OCI-LY3 (cell line): ENCODE results near the gene MYO5B.

Experiments used
- H2AFZ ChIP-seq: fragments of 200-600, 300-600 bp; shearing (Covaris generic); 2 replicates; pipeline ENCODE4 v1.6.0; 2014; ENCODE audit warnings: antibody characterized with exemption, low read depth, low read length
- H3K27ac ChIP-seq: fragments of 200-600, 300-600 bp; sonication (generic); 2 replicates; pipeline ENCODE4 v1.5.1; 2014; ENCODE audit warnings: mild to moderate bottlenecking, low read length, moderate library complexity, mixed read lengths
- H3K27me3 ChIP-seq: fragments of 200-600, 300-600 bp; sonication (generic); 2 replicates; pipeline ENCODE4 v1.6.1; 2014; ENCODE audit warnings: low read depth, low read length, mixed read lengths
- H3K36me3 ChIP-seq: fragments of 200-600, 300-600 bp; sonication (generic); replicated peaks from 2 replicates; pipeline ENCODE3; 2014; ENCODE audit warnings: low read depth, low read length, mixed read lengths
- H3K4me1 ChIP-seq: fragments of 300-600, 200-600 bp; sonication (generic); 2 replicates; pipeline ENCODE4 v1.6.1; 2014; ENCODE audit warnings: low read length, mixed read lengths
- H3K4me2 ChIP-seq: fragments of 200-600, 300-600 bp; sonication (generic); 2 replicates; pipeline ENCODE4 v1.6.1; 2014; ENCODE audit warnings: low read length, mixed read lengths
- H3K4me3 ChIP-seq: fragments of 300-600, 200-600 bp; sonication (generic); 2 replicates; pipeline ENCODE4 v1.5.1; 2014; ENCODE audit warnings: antibody characterized with exemption, mild to moderate bottlenecking, low read length, moderate library complexity
- H3K79me2 ChIP-seq: fragments of 300-600, 200-600 bp; shearing (Covaris generic); 2 replicates; pipeline ENCODE4 v1.6.1; 2014; ENCODE audit warnings: mild to moderate bottlenecking, low read length, mixed read lengths
- H3K9ac ChIP-seq: fragments of 300-600, 200-600 bp; shearing (Covaris generic); 2 replicates; pipeline ENCODE4 v1.6.0; 2014; ENCODE audit warnings: mild to moderate bottlenecking, low read length, moderate library complexity
- H3K9me3 ChIP-seq: fragments of 200-600, 300-600 bp; shearing (Covaris generic); 2 replicates; pipeline ENCODE4 v1.6.1; 2014; ENCODE audit warnings: low read length, mixed read lengths; ENCODE audit not compliant: insufficient read depth
- H4K20me1 ChIP-seq: fragments of 200-600, 300-600 bp; sonication (generic); 2 replicates; pipeline ENCODE4 v1.6.1; 2016; ENCODE audit warnings: low read length, mixed read lengths; ENCODE audit not compliant: insufficient read depth
- EZH2phosphoT487 ChIP-seq: fragments of 200-600 bp; shearing (Covaris generic); IDR thresholded peaks from 2 replicates; pipeline ENCODE4 v1.6.1; 2018; ENCODE audit warnings: antibody characterized with exemption, mixed run types, low read depth
- TF ChIP-seq, protein P1 (sequence below): fragments of 200-600, 300-600 bp; sonication (generic); IDR thresholded peaks from 2 replicates; pipeline ENCODE4 v1.5.1; 2014; ENCODE audit warnings: antibody characterized with exemption, low read length, low read depth

MYO5B gene

GRCh38 chr18:49963217-49963616 is 231.7 kb downstream of the MYO5B start:
- Histone ChIP-seq H3K36me3 (no peaks in the 10 kb centered on the region), H3K27me3 (peaks cover 23% of the 10 kb centered on the region), H3K4me2 (no peak overlapping the region), H3K4me1 (peaks cover 24% of the 10 kb centered on the region), H3K79me2 (no peaks in the 10 kb centered on the region), H3K27ac (no peak overlapping the region), H4K20me1 (no peaks in the 10 kb centered on the region), H3K4me3 (no peak overlapping the region), H3K9me3 (no peaks in the 10 kb centered on the region), H3K9ac (no peak overlapping the region), H2AFZ (no peak overlapping the region)
- no peak for TF ChIP-seq EZH2phosphoT487
- TF ChIP-seq, protein P1, sequence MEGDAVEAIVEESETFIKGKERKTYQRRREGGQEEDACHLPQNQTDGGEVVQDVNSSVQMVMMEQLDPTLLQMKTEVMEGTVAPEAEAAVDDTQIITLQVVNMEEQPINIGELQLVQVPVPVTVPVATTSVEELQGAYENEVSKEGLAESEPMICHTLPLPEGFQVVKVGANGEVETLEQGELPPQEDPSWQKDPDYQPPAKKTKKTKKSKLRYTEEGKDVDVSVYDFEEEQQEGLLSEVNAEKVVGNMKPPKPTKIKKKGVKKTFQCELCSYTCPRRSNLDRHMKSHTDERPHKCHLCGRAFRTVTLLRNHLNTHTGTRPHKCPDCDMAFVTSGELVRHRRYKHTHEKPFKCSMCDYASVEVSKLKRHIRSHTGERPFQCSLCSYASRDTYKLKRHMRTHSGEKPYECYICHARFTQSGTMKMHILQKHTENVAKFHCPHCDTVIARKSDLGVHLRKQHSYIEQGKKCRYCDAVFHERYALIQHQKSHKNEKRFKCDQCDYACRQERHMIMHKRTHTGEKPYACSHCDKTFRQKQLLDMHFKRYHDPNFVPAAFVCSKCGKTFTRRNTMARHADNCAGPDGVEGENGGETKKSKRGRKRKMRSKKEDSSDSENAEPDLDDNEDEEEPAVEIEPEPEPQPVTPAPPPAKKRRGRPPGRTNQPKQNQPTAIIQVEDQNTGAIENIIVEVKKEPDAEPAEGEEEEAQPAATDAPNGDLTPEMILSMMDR, result no peak

- Histone ChIP-seq H3K27ac (no peak overlapping the region), H2AFZ (no peak overlapping the region), H3K36me3 (no peaks in the 10 kb centered on the region), H3K4me1 (peaks cover 8% of the 10 kb centered on the region), H3K79me2 (no peaks in the 10 kb centered on the region), H4K20me1 (no peaks in the 10 kb centered on the region), H3K4me2 (no peak overlapping the region), H3K27me3 (peaks cover 23% of the 10 kb centered on the region), H3K4me3 (no peak overlapping the region), H3K9ac (no peak overlapping the region), H3K9me3 (no peaks in the 10 kb centered on the region)
- no peak for TF ChIP-seq EZH2phosphoT487
- TF ChIP-seq, protein P1, result no peak
These were observed 233.7 kb downstream of the MYO5B start for GRCh38 chr18:49961271-49961670.

DNA sequence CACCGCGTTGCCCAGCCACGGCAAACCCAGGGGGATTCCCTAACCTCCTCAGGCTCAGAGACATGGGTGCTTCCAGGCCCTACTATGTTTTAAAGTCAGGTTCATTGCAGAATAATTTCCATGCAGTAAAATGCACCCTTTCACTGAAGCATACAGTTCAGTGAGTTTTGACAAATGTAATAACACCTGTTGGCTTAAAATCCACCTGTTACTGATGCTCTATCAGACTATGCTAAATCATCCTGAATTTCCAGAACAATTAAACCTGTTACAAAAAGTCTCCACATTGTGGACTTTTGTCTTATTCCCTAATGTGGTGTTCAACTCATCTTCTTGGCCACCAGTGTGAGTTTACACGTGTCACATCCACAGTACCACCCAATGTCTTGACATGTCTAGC is 234.6 kb downstream of the MYO5B start:
- Histone ChIP-seq H3K27ac (no peak overlapping the region), H3K36me3 (no peaks in the 10 kb centered on the region), H4K20me1 (no peaks in the 10 kb centered on the region), H3K4me2 (no peak overlapping the region), H3K9ac (no peak overlapping the region), H3K4me1 (peaks cover 5% of the 10 kb centered on the region; the same call in 1 of the 2 replicates), H2AFZ (no peak overlapping the region), H3K9me3 (no peaks in the 10 kb centered on the region), H3K79me2 (no peaks in the 10 kb centered on the region), H3K4me3 (no peak overlapping the region), H3K27me3 (peaks cover 27% of the 10 kb centered on the region)
- TF ChIP-seq, protein P1, result no peak
- TF ChIP-seq EZH2phosphoT487, result no peak

- H2AFZ ChIP-seq, result no peak overlapping the region
- H3K27me3 ChIP-seq, result peaks cover 39% of the 10 kb centered on the region
- no peak overlapping the region for H3K9ac ChIP-seq
- H3K9me3 ChIP-seq, result no peaks in the 10 kb centered on the region
- H3K36me3 ChIP-seq, result no peaks in the 10 kb centered on the region
- peaks cover 5% of the 10 kb centered on the region; the same call in 1 of the 2 replicates for H3K4me1 ChIP-seq
- no peak overlapping the region for H3K4me2 ChIP-seq
- no peaks in the 10 kb centered on the region for H4K20me1 ChIP-seq
- H3K4me3 ChIP-seq, result no peak overlapping the region
- H3K79me2 ChIP-seq, result no peaks in the 10 kb centered on the region
- TF ChIP-seq, protein P1, result no peak
- no peak for TF ChIP-seq EZH2phosphoT487
- no peak overlapping the region for H3K27ac ChIP-seq
These were observed 235.8 kb downstream of the MYO5B start for GRCh38 chr18:49959176-49959575.
